IPS-18c (cell line): ENCODE results near the gene SKA1.

Source experiments
- H3K4me3 ChIP-seq: 2 replicates; pipeline ENCODE4 v1.7.0; 2013; ENCODE audit warnings: low read depth, mild to moderate bottlenecking, low read length, moderate library complexity; ENCODE audit not compliant: insufficient read depth
- H3K9me3 ChIP-seq: one replicate; pipeline ENCODE4 v1.6.1; 2013; ENCODE audit warnings: mild to moderate bottlenecking, low read length, moderate library complexity; ENCODE audit not compliant: control insufficient read depth, insufficient read depth

Gene SKA1, protein sequence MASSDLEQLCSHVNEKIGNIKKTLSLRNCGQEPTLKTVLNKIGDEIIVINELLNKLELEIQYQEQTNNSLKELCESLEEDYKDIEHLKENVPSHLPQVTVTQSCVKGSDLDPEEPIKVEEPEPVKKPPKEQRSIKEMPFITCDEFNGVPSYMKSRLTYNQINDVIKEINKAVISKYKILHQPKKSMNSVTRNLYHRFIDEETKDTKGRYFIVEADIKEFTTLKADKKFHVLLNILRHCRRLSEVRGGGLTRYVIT

DNA sequence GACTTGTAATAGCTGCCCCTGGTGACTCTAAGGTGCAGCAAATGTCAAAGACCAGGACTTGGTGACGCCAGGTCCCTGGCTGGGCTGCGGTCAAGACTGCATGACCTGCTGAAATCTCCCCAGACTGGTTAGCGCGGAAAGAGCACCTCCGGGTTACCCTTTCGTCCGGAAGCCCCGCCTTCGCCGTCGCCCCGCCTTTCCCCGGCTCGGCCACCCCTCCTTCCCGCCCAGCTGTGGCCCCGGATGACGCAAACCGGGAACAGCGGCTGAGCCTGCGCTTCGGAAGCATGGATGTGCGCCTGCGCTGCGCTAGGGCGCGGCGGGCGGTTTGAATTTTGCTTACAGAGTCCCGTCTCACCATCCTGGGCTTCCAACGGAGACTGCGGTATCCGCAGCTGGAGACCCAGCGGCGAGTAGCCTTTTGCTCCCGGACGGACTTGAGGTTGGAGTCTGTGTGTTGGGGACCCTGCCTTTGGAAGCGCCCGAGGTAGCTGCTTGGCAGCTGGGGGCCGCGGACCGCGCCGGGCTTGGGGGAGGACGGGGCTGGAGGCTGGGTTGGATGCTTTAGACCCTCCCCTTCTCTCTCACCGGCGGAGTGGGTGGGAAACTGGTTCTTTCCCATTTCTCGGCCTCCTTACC lies at the start of gene SKA1:
Gene SKA1, plus strand, starts transcription at position 294 of the 639 bp plus-strand sequence. CDS start 785 bp downstream, outside the sequence.
- peak within 1 kb of the TSS; percentile 90 for H3K4me3 ChIP-seq
- no peaks in the 10 kb centered on the region for H3K9me3 ChIP-seq

DNA sequence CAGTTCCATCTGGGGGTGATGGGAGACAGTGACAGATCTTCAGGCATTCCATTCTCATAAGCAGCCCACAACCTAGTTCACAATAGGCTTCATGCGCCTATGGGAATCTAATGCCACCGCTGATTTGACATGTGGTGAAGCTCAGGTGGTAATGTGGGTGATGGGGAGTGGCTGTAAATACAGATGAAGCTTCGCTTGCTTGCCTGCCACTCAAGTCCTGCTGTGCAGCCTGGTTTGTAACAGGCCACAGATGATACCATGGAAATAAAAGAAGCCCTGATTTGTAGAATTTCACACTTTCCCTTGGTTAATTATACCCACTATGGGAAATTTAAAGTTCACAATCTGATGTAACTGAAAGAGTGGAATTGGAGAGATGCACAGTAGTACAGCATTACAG lies 46.9 kb upstream of the SKA1 start:
- H3K4me3 ChIP-seq = no peak overlapping the region
- no peaks in the 10 kb centered on the region for H3K9me3 ChIP-seq

DNA sequence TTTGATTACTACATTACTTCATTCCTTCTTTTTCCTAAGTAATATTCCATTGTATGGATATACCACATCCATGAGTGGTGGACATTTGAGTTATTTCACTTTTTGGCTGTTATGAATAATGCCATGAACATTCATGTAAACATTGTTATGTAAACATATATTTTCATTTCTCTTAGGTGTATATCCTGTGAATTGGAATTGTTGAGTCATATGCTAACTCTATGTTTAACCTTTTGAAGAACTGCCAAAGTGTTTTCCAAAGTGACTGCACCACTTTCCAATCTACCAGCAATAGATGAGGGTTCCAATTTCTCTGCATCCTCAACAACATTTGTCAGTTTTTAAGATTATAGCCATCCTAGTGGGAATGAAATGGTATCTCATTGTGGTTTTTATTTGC lies 44.7 kb upstream of the SKA1 start:
- no peak overlapping the region for H3K4me3 ChIP-seq
- no peaks in the 10 kb centered on the region for H3K9me3 ChIP-seq

DNA sequence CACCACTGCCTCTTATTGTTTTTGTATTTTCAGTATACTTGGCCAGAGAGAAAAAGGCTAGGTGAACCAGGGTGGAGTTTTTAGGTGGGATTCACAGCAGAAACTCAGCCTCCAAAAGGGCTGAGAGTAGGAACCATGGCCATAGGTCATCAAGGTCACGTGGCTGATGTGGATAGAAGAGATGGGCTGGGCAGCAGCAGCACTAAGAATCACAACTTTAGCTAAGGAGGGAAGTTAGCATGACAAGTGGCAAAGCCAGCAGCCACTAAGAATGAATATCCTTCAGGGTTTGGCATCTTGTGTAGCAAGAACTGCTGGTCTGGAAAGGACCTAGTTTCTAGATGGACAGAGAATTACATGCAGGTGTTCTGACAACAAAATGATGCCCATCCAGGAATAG lies 43.2 kb upstream of the SKA1 start:
- Histone ChIP-seq H3K9me3 (no peaks in the 10 kb centered on the region), H3K4me3 (no peak overlapping the region)

DNA sequence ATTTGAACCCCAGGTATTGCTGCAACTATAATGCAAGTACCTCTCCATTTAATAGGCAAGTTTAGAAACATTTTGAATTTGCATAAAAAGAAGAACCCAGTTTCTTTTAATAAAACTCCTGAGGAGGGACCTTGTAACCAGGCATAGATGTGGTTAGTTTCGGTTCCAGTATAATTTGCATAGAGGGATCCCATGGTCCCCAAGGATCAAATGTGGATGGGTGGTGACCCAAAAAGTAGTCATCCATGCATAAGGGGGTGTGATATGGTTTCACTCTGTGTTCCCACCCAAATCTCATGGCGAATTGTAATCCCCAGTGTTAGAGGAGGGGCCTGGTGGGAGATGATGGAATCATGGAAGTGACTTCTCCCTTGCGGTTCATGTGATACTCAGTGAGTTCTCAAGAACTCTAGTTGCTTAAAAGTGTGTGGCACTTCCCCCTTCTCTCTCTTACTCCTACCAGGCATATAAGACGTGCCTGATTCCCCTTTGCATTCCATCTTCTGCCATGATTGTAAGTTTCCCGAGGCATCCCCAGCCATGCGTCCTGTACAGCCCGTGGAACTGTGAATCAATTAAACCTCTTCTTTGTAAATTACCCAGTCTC lies 40.2 kb upstream of the SKA1 start:
- Histone ChIP-seq H3K4me3 (no peak overlapping the region), H3K9me3 (no peaks in the 10 kb centered on the region)

DNA sequence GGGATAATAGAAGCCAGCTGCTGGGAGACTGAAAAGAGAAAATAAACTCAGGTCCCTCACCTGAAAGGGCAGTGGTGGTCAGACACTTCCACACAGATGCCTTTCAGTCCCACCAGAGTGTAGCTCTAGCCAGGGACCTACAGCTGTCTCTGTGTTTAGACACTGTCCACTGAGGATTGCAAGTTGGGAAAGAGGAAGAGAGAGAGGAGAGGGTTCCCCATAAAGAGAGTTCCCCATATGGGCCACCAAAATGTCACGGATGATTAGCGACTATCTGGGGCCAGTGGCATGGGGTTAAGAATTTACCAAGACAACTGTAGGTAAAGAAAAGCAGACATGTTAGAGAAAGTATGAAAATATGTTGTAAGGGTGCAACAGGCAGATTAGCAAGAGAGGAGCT lies 36.7 kb upstream of the SKA1 start:
- no peaks in the 10 kb centered on the region for H3K9me3 ChIP-seq
- H3K4me3 ChIP-seq = no peak overlapping the region

DNA sequence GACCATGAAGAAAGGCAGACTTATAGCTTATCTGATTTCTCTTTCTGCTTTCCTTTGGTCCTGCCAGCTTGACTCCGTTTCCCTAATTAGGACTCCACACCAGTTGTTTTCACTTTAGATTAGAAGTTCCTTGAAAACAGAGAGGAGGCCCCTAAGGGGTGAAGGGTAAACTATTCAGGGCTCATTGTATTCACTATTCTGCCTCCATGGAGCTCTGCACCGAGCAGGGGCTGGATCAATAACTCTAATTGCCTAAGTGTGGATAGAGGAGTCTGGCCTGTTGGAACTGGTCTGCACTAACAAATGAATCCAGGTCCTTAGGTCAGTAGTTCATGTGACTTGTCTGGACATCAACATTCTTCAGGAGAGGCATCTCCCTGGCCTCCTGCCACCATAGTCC lies 36.1 kb upstream of the SKA1 start:
- Histone ChIP-seq H3K4me3 (no peak overlapping the region), H3K9me3 (no peaks in the 10 kb centered on the region)

DNA sequence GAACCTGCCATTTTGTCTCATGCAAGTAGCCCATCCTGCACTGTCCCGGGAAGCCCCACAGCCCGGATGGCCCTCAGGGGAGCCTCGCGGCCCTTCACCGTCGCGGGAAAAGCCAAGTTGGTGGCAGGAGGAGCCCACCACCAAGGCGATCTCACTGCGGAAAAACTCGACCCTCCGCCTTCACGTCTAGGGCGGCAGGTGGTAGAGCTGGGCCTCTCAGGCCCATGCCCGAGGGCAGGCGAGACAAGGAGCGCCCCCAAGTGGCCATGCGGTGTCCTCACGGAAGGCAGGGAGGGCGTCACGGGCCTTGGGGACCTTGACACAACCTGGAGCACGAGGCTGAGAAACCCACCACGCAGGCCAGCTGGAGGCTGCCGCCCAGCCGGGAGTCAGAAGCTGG lies 34.8 kb upstream of the SKA1 start:
- Histone ChIP-seq H3K9me3 (no peaks in the 10 kb centered on the region), H3K4me3 (no peak overlapping the region)

DNA sequence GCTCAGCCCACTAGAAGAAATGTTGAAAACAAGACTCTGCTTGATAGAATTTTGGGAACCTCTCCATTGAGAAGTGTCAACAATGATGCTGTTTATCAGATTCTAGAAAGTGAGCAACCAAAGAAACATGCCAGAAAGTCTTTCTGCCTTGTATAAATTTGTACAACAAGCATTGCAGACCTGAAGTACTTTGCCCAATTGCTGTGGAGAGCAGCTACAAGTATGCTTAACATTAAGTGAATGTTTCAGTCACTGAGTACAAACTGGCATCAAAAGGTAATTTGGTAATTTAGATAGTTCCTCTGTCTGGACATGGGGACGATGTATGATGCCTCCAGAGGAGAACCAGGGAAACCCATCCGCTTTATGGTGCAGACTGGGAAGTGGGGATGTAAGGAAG lies 33.4 kb upstream of the SKA1 start:
- no peaks in the 10 kb centered on the region for H3K9me3 ChIP-seq
- no peak overlapping the region for H3K4me3 ChIP-seq

DNA sequence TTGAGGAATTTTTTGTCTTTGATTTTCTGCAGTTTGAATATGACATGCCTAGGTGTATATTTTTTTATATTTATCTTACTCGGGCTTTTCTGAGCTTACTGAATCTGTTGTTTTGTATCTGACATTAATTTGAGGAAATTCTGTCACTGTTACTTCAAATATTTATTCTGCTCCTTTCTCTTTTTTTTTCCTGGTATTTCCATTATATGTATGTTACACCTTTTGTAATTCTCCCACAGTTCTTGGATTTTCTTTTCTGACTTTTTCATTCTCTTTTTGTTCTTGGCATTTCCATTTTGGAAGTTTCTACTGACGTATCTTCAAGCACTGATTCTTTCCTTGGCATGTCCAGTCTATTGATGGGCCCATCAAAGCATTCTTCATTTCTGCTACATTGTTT lies 24.1 kb upstream of the SKA1 start:
- Histone ChIP-seq H3K4me3 (no peak overlapping the region), H3K9me3 (no peaks in the 10 kb centered on the region)

DNA sequence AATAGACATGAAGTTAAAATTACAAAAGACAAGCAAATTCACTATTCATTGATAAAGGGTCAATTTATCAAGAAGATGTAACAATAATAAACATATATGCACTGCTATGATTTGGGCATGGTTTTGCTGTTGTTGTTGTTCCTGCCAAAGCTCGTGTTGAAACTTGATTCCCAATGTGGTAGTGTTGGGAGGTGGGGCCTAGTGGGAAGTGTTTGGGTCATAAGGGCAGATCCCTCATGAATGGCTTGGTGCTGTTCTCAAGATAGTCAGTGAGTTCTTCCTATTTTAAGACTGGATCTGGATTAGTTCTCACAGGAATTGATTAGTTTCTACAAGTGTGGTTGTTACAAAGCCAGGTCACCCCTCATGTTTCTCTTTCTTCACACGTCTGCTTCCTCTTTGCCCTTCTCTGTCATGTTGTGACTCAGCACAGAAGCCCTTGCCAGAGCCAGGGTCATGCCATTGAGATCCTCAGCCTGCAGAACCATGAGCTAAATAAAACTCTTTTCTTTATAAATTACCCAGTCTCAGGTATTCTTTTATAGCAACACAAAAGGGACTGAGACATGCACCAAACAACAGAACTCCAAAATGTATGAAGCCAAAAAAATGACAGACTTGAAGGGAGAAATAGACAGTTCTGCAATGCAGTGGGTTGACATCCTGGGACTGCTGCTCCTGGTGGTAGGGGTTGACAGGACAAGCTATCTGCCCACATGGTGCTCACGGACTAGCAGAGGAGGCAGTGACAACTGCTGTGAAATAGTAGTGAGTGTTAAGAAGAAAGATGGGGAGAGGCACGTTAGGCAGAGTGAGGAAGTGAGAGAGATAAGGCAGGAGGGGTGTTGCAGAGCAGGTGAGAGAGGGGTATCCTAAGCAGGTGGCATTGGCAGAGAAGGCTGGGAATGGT lies 18.6 kb upstream of the SKA1 start:
- no peak overlapping the region for H3K4me3 ChIP-seq
- no peaks in the 10 kb centered on the region for H3K9me3 ChIP-seq

DNA sequence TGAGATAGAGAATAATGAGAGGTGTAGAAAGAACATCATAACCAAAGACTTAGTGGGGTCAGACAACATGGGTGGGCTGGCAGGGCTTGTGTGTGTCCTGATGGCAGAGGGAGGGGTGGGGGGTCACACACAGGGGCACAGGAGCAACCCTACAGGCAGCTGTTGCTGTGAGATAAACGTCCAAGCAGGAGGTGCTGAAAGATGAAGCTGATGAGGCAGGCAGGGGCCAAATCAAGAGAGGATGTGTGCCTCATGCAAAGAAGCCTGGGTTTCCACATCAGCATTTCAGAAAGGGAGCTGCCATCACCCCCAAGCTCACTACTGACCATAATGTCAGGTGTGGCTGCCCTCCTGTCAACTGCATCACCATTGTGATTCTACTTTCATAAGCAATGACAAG lies 16.0 kb upstream of the SKA1 start:
- Histone ChIP-seq H3K4me3 (no peak overlapping the region), H3K9me3 (no peaks in the 10 kb centered on the region)

DNA sequence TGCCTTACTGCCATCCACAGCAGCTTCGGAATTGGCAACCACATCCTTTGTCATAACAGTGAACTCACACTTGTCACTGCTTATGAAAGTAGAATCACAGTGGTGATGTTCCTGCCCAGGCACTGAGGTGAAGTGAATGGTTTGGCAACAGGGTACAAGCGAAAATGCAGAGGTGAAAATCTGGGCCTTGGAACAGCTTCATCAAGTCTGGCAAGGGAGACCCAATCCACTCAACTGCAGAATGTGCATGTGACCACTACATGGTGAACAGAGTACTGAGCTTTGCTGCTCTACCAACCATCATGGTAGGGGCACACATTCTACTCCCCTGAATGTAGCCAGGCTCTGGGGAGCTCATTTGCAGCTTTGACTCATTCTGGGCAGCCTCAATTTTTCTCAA lies 15.0 kb upstream of the SKA1 start:
- Histone ChIP-seq H3K4me3 (no peak overlapping the region), H3K9me3 (no peaks in the 10 kb centered on the region)

DNA sequence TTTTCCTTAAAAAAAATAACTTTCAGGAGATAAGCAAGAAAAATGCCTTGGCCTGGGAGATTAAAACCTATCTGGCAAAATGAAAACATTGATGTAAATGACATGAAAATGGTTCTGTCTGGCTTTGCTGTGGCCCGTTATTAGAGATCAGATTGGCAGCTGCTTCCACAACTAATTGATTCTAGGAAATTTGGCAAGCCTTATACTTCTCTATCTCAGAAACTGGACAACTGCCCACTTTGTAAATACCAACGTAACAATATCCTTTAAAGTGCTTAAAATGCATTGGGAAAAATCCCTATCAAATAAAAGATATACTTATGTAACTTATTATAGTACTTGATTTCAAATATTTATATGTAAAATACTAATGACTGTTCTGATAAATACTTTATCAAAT lies 14.2 kb upstream of the SKA1 start:
- Histone ChIP-seq H3K4me3 (no peak overlapping the region), H3K9me3 (no peaks in the 10 kb centered on the region)

DNA sequence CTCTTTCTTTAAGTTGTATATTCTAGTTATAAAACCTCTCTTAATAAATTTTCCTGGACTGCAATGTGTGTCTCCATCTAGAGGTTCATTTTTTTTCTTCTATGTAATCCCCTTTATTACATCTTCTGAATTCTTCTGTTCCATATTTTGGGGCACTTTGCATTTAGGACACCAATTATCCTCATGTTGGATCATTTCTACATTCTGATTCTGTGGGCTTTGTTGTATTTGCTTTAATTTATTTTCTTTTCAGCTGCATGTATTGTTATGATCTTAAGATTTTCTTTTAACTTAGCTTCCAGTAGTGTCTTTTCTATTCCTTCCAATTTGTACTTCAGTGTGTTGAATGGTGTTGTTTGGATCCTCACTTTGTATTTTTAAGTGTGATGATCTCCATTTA lies 5.2 kb upstream of the SKA1 start:
- Histone ChIP-seq H3K9me3 (no peaks in the 10 kb centered on the region), H3K4me3 (no peak overlapping the region)

DNA sequence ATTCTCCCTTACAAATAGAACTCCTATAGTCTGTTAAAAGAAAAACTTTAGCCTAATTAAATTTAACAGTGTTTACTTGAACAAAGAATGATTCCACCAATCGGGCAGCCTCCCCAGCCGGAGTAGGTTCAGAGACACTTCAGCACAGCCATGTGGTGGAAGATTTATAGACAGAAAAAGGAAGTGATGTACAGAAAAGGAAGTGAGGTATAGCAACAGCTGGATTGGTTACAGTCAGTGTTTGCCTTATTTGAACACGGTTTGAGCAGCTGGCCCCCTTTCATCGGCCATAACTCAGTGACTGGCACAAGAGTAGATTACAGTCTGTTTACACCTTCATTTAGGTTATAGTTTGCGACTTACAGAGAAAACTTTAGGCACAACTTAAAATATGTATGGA lies 2.1 kb upstream of the SKA1 start:
- no peak overlapping the region for H3K4me3 ChIP-seq
- H3K9me3 ChIP-seq = no peaks in the 10 kb centered on the region

DNA sequence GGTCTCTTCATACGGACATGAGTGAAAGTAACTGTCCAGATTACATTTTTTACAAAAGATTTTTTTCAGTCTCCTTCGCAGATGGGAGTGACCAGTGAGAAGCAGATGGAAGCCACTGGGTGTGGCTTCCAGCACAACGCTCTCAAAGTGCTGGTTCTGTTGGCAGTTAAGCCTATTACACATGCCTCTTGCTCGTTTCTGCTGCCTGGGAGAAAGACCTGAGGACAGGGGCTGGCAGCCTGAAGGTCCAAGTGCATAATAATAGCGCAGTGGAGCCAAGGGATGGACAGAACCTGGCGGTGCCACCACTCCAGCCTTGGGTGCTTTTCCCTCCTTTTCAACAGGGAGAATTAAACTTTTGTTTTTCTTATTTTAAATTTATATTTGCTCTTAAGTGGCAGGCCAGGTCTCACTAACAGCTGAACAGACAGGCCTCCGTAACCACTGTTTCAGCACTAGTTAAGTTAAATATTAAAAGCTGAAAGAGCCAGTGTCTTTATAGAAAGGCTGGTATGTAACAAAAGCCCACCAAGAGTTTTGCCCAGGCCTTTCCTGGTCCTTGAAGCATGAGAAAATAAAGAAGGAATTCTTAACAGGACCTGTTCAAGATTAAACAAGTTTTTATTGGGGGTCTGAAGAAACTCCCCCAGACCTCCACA lies 1.2 kb upstream of the SKA1 start:
- Histone ChIP-seq H3K9me3 (no peaks in the 10 kb centered on the region), H3K4me3 (no peak overlapping the region)
